Activated CD4-positive, CD25-positive, alpha-beta regulatory T cell treated with anti-CD3 and anti-CD28 coated beads, Interleukin-2, amount 50 U/mL, for 72 hours (primary cell): ENCODE results near the gene MAGEE1.
A peak's percentile ranks its signal among the peaks of the same experiment; 100 is the strongest.

ENCODE experiments used
- DNase-seq: peaks from one replicate; pipeline ENCODE4 v3.0.0; 2021

MAGEE1 gene

DNA sequence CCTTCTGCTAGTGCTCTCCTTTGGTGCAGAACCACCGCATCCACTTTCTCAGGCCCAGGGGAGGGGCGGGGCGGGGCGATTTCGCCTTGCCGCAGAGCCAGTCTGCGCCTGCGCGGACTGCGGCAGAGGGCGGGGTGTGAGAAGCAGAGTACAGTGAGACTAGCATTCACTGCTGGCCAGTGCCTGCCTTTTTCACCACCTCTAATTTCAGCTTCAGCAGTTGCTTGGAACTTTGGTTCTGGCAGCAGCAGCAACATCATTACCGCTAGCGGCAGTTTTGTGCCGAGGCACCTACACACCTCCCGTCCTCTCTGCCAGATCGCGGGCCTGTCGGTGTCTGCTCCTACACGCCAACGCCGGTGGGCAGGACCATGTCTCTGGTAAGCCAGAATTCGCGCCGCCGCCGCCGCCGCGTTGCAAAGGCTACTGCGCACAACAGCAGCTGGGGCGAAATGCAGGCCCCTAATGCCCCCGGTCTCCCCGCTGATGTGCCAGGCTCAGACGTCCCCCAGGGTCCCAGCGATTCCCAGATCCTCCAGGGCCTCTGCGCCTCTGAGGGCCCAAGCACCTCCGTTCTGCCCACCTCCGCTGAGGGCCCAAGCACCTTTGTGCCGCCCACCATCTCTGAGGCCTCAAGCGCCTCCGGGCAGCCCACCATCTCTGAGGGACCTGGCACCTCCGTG lies at the start of gene MAGEE1:
TSS of gene MAGEE1 (plus strand) at position 151 of the 683 bp plus-strand sequence. CDS start at position 372, 221 bp downstream.
- peak; percentile 70 for DNase-seq

- no peak for DNase-seq
Measured at GRCh38 chrX:76398970-76399369, 28.5 kb upstream of the MAGEE1 start.

DNA sequence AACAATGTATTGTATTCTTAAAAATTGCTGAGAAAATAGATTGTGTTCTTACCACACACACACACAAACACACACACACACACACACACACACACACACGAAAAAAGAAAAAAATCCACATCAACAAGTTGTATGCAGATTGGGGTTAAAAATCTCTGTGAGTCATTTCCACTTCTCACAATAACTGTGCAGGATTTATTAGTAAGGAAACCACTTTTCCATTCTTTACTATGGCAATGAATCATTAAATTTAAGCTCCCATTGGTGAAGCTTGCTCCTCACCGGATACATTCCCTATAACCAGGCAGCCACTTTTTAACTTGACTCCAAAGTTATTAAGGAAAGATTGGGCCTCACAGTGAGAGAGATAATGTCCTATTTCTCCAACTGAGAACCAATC lies 19.7 kb upstream of the MAGEE1 start:
- no peak for DNase-seq

DNA sequence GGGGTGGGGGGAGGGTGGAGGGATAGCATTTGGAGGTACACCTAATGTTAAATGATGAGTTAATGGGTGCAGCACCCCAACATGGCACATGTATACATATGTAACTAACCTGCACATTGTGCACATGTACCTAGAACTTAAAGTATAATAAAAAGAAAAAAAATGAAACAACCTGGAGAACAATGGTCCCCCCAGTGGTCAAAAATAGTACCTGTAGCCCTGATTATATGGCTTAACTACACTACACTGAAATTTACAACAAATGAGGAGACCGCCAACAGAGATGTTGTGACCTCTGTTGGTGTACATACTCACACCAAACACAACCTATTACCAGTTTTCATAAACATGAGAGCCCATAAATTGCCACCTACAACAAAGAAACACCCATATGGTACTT lies 7.3 kb upstream of the MAGEE1 start:
- no peak for DNase-seq

DNA sequence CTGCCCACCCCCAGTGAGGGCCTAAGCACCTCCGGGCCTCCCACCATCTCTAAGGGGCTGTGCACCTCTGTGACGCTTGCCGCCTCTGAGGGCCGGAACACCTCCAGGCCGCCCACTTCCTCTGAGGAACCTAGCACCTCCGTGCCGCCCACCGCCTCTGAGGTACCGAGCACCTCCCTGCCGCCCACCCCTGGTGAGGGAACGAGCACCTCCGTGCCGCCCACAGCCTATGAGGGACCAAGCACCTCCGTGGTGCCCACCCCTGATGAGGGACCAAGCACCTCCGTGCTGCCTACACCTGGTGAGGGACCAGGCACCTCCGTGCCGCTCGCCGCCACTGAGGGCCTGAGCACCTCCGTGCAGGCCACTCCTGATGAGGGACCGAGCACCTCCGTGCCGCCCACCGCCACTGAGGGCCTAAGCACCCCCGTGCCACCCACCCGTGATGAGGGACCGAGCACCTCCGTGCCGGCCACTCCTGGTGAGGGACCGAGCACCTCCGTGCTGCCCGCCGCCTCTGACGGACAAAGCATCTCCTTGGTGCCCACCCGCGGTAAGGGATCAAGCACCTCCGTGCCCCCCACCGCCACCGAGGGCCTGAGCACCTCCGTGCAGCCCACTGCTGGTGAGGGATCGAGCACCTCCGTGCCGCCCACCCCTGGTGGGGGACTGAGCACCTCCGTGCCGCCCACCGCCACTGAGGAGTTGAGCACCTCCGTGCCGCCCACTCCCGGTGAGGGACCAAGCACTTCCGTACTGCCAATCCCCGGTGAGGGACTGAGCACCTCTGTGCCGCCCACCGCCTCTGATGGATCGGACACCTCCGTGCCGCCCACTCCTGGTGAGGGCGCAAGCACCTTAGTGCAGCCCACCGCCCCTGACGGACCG lies 977 bp downstream of the MAGEE1 start:
- DNase-seq = peak; percentile 41

DNA sequence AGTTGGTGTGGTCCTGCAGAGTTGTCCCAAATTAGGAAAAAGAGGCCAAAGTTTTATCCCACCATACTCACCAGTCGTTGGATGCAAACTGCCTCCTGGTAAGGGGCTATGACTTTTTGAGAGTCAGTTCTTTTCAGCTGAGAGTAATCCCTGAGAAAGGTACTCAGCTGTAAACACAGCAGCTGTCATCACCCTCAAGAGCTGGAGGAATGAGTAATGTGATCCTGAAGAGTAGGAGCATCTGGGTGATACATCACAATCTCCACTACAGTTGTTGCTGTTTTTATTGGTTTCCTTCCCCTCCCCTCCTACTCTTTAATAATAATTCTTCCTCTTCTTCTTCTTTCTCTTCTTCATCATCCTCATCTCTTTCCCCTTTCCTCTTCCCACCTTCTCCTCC lies 5.7 kb downstream of the MAGEE1 start:
- no peak for DNase-seq

DNA sequence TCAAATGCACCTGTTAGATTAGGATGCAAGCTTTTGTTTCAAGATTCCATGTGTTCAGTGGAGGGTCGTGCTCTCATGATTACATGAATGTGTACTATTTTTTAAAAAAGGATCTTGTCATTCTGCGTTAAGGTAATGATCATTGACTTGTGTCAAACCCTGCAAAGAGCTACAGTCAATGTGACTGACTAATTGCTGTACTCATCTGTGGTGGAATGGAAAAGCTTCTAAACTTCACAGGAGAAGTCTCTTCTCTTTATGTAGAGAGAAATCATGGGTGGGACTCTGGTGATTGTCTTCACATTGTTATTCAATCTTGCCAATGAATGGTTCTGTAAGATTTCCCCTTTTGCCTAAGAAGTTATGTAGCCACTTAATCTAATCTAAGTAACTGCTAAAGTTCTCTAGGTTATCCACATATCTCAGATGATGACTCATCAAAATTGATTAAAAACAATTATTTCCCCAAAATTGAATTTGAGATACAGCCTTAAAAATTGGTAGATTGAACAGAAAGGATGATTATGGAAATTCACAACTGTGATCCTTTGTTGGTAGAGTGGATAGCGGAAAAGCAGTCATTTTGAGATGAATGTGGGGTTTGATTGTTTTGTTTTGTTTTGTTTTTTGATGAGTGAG lies 6.7 kb downstream of the MAGEE1 start:
- DNase-seq = no peak

- no peak for DNase-seq
Measured at GRCh38 chrX:76439188-76439587, 11.7 kb downstream of the MAGEE1 start.

DNA sequence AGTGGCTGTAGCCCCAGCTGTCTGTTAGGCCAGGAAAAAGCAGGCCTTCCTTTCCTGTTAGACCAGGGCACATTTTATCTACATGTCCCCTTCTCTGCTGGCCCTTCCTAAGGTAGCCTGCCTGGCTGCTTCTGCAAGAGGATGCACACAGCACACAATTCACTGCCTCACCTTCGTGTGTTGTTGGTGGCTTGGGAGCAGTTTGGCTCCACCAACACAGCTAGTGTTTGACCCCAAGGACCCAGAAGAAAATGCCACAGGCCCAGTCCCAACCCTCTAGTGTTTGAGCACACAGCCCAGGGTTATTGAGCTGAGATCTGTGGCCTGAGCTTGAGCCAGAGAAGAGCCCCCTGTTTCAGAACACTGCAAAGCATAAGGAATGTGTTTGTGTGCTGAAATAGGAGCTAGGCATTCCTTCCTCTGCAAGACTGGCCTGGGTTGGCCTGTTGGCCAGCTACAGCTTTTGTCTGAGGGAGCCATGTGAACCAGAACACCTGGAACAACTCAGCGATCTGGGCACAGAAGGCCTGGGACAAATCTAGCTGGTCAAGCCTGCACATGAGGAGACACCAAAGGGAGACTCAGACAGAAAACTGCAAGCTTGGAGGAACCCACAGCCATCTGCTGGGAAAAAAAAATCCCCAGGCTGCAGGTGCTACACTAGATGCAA lies 26.4 kb downstream of the MAGEE1 start:
- DNase-seq = no peak

GRCh38 chrX:76454456-76454927 lies 27.0 kb downstream of the MAGEE1 start:
- no peak for DNase-seq

DNA sequence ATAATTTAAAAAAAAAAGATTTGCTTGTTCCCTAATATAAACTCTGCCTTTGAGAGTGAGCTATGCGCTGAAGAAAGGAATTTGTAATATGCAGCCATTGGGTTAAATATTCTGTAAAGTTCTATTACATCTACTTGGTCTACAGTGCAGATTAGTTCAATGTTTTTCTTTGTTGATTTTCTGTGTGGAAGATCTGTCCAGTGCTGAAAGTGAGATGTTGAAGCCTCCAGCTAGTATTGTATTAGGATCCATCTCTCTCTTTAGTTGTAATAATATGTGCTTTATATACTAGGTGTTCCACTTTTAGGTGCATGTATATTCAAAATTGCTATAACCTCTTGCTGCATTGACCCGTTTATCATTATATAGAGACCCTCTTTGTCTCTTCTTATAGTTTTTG lies 49.8 kb downstream of the MAGEE1 start:
- DNase-seq = no peak
